Adrenal gland (tissue), 12 donors: ENCODE results near the gene FAM200B. TPM values are rescaled to one million over a fixed set of nuclear protein-coding genes. Genes with fewer than 3 reads are reported as not detected.

Source experiments
- DNase-seq, 7 donors: peaks; one replicate each; pipeline ENCODE4 v3.0.0-alpha.2; 2019 to 2020
- H3K27ac ChIP-seq, 5 donors: fragments of 200-600 bp; sonication (generic) in 4 of 5; 1 replicate in 3 of 5; 2 replicates in 2 of 5; pipeline versions ENCODE4 v1.5.1 to v1.8.0; 2016 to 2020; ENCODE audit warnings: mild to moderate bottlenecking in 1 of 5
- H3K27me3 ChIP-seq: fragments of 200-600 bp; 2 replicates; pipeline ENCODE4 v1.8.0; 2021
- H3K36me3 ChIP-seq, 2 donors: fragments of 200-600 bp; replicated peaks in 1 of 2; 1 replicate in 1 of 2; 2 replicates in 1 of 2; pipeline versions ENCODE4 v1.5.1 to v1.8.0; 2018 to 2022
- H3K4me1 ChIP-seq, 2 donors: fragments of 200-600 bp; replicated peaks in 1 of 2; 1 replicate in 1 of 2; 2 replicates in 1 of 2; pipeline versions ENCODE4 v1.5.1 to v1.8.0; 2018 to 2021
- H3K4me3 ChIP-seq, 4 donors: fragments of 200-600 bp; sonication (generic) in 3 of 4; one replicate each; pipeline ENCODE4 v1.5.1; 2016 to 2018
- H3K9me3 ChIP-seq, 3 donors: fragments of 200-600 bp; sonication (generic) in 1 of 3; replicated peaks in 1 of 3; 1 replicate in 2 of 3; 2 replicates in 1 of 3; pipeline versions ENCODE4 v1.5.1 to v1.8.0; 2016 to 2021
- CTCF ChIP-seq, 6 experiments: fragments of 450-650 bp in 4 of 6; fragments of 200-600 bp in 2 of 6; sonication (generic) in 1 of 6; IDR thresholded peaks; 1 replicate in 5 of 6; 2 replicates in 1 of 6; pipeline versions ENCODE4 v1.5.1 to v1.8.0; 2016 to 2021; ENCODE audit warnings: antibody characterized with exemption in 6 of 6, mild to moderate bottlenecking in 2 of 6, moderate library complexity in 1 of 6
- POLR2A ChIP-seq, 2 donors: fragments of 450-650 bp; IDR thresholded peaks; one replicate each; pipeline ENCODE4 v1.6.1; 2017; ENCODE audit warnings: antibody characterized with exemption in 2 of 2, mild to moderate bottlenecking in 2 of 2, moderate library complexity in 1 of 2
- WGBS, 4 donors: extraction: QIAGEN DNeasy Blood & Tissue Kit in 2 of 4; methylation state at CpG; one replicate each; pipeline versions ENCODE4 v1.1.5 to v1.1.7; 2013 to 2017; 5-methylcytosine and 5-hydroxymethylcytosine counted together
- intact Hi-C, 2 donors: fragments of 100-400 bp; cut with DNase I; formaldehyde crosslinking; loops; one replicate each; pipeline versions ENCODE4 v1.14.1 to v1.15.0; 2022 to 2023
- polyA plus RNA-seq, 3 donors: library from polyadenylated mRNA; stranded (reverse); fragments of 200-250 nt in 2 of 3; fragments of 350-450 nt in 1 of 3; fragmentation: Illumina TruSeq in 1 of 3; extraction: RNeasy Lipid Tissue Mini Kit (QIAGEN cat#74804) in 1 of 3; gene quantifications; one replicate each; pipeline ENCODE4 v1.2.3, GENCODE V29; 2013 to 2014
- total RNA-seq, 9 donors: library from RNA; depleted of rRNA in 4 of 9; stranded (reverse); fragments of >200 nt in 4 of 9; fragments of 120-200 nt in 1 of 9; fragmentation: NEBNext Ultra II Directional in 1 of 9; extraction: Animal tissue kit (Norgen Biotek cat#: 25700) in 1 of 9; gene quantifications; one replicate each; pipeline versions ENCODE4 v1.1.0 to v1.2.4, GENCODE V29; 2013 to 2023
- donor health status: healthy with polysubstance abuse.
- donor health status: Bipolar disorder and iron deficiency.
- donor health status: DM: yes; HTN: yes; CAD: no.
- donor health status: DM: no; HTN: no; CAD: no.
- donor health status: DM: no; HTN: no; CAD: no.
- donor health status: DM: yes; HTN: yes; CAD: no.

Gene FAM200B
- total and polyA plus RNA-seq, 12 donors: 32.0 to 90.3 (median 61.4) TPM

GRCh38 chr4:15707363-15707715, 25.7 kb downstream of the FAM200B start:
- DNase-seq: no peak
- no peak for TF ChIP-seq CTCF (IDR thresholded peaks at IDR 0.05)
- no peak for TF ChIP-seq POLR2A (IDR thresholded peaks at IDR 0.05)
- peaks cover 0 to 5% of the 10 kb centered on the region in 2 donors for H3K4me1 ChIP-seq
- no peaks in the 10 kb centered on the region for H3K9me3 ChIP-seq
- H3K36me3 ChIP-seq: no peaks in the 10 kb centered on the region
- no peaks in the 10 kb centered on the region for H3K27me3 ChIP-seq
- H3K27ac ChIP-seq: no peak overlapping the region
- intact Hi-C loops: no loop called here
- H3K4me3 ChIP-seq: no peak overlapping the region
- WGBS, 4 donors: 59 to 68% (median 66%) methylated on average over 7 of the region's 7 CpGs

- intact Hi-C loops: no loop called here
- 86 to 91% (median 88%) methylated on average over 2 of the region's 2 CpGs for WGBS, 4 donors
- Histone ChIP-seq H3K27me3 (no peaks in the 10 kb centered on the region), H3K4me3 (no peak overlapping the region), H3K9me3 (no peaks in the 10 kb centered on the region), H3K36me3 (no peaks in the 10 kb centered on the region), H3K27ac (no peak overlapping the region), H3K4me1 (peaks cover 0 to 8% of the 10 kb centered on the region in 2 donors)
- DNase-seq: no peak
- TF ChIP-seq CTCF (IDR thresholded peaks at IDR 0.05) (no peak), POLR2A (IDR thresholded peaks at IDR 0.05) (no peak)
Measured at GRCh38 chr4:15711762-15712161, 30.1 kb downstream of the FAM200B start.

- Histone ChIP-seq H3K4me1 (peaks cover 0 to 8% of the 10 kb centered on the region in 2 donors), H3K9me3 (no peaks in the 10 kb centered on the region), H3K27me3 (no peaks in the 10 kb centered on the region), H3K36me3 (no peaks in the 10 kb centered on the region), H3K27ac (no peak overlapping the region), H3K4me3 (no peak overlapping the region)
- 94 to 100% (median 100%) methylated on average over 1 of the region's 1 CpG for WGBS, 4 donors
- TF ChIP-seq POLR2A (IDR thresholded peaks at IDR 0.05): no peak
- no peak for TF ChIP-seq CTCF (IDR thresholded peaks at IDR 0.05)
- DNase-seq: no peak
- intact Hi-C loops: no loop called here
Measured at GRCh38 chr4:15712214-15712613, 30.6 kb downstream of the FAM200B start.

- no peak for TF ChIP-seq CTCF (IDR thresholded peaks at IDR 0.05)
- TF ChIP-seq POLR2A (IDR thresholded peaks at IDR 0.05): no peak
- intact Hi-C loops: no loop called here
Measured at GRCh38 chr4:15714141-15714540, 32.5 kb downstream of the FAM200B start.

More at GRCh38 chr4:15714141-15714540, 32.5 kb downstream of the FAM200B start:
- H3K27me3 ChIP-seq: no peaks in the 10 kb centered on the region
- 81 to 87% (median 85%) methylated on average over 1 of the region's 1 CpG for WGBS, 4 donors
- no peaks in the 10 kb centered on the region for H3K36me3 ChIP-seq
- H3K27ac ChIP-seq: no peak overlapping the region
- H3K4me3 ChIP-seq: no peak overlapping the region
- DNase-seq: no peak
- no peaks in the 10 kb centered on the region for H3K9me3 ChIP-seq
- peaks cover 0 to 17% of the 10 kb centered on the region in 2 donors for H3K4me1 ChIP-seq
